CD8-positive, alpha-beta memory T cell (primary cell): ENCODE data around the gene VCPKMT. TPM values are rescaled to one million over a fixed set of nuclear protein-coding genes. Genes with fewer than 3 reads are reported as not detected.
A peak's percentile ranks its signal among the peaks of the same experiment; 100 is the strongest.

Experiments used
- CTCF ChIA-PET: fragments of 350-600 bp; sonication (Branson Sonifier 250); formaldehyde crosslinking; loops from one replicate; lab custom pipeline; 2021; ENCODE audit warnings: antibody characterized with exemption; lab: Charles Lee
- POLR2A ChIA-PET: fragments of 350-600 bp; sonication (Branson Sonifier 250); formaldehyde crosslinking; loops from one replicate; lab custom pipeline; 2021; ENCODE audit warnings: antibody characterized with exemption; lab: Charles Lee
- DNase-seq, 5 donors: peaks; one replicate each; pipeline versions ENCODE4 v3.0.0 to v3.0.0-alpha.2; 2020 to 2022; ENCODE audit warnings: mixed read lengths in 1 of 5
- H3K27ac ChIP-seq: one replicate; pipeline ENCODE4 v1.7.0; 2013; ENCODE audit warnings: low read depth, mild to moderate bottlenecking, low read length, moderate library complexity
- H3K27me3 ChIP-seq: 2 replicates; pipeline ENCODE4 v1.7.0; 2013; ENCODE audit warnings: low read length, mild to moderate bottlenecking; ENCODE audit not compliant: insufficient read depth, poor library complexity, severe bottlenecking
- H3K36me3 ChIP-seq: 2 replicates; pipeline ENCODE4 v1.7.0; 2013; ENCODE audit warnings: mild to moderate bottlenecking, low read length, moderate library complexity; ENCODE audit not compliant: insufficient read depth
- H3K4me1 ChIP-seq: 2 replicates; pipeline ENCODE4 v1.7.0; 2013; ENCODE audit warnings: mild to moderate bottlenecking, low read length, moderate library complexity; ENCODE audit not compliant: insufficient read depth
- H3K4me3 ChIP-seq: 2 replicates; pipeline ENCODE4 v1.7.0; 2013; ENCODE audit warnings: mild to moderate bottlenecking, low read length
- H3K9me3 ChIP-seq: 2 replicates; pipeline ENCODE4 v1.7.0; 2013; ENCODE audit warnings: mild to moderate bottlenecking, low read length
- H3K27ac Mint-ChIP-seq, 8 donors: one replicate each; pipeline ENCODE4 v1.8.0; 2020 to 2021; ENCODE audit warnings: mixed read lengths in 8 of 8, mild to moderate bottlenecking in 6 of 8, inconsistent platforms in 3 of 8, moderate library complexity in 3 of 8
- H3K27me3 Mint-ChIP-seq, 2 donors: one replicate each; pipeline ENCODE4 v1.8.0; 2020 to 2021; ENCODE audit warnings: mixed read lengths in 2 of 2, mild to moderate bottlenecking in 1 of 2, moderate library complexity in 1 of 2
- H3K36me3 Mint-ChIP-seq, 3 donors: one replicate each; pipeline ENCODE4 v1.8.0; 2020 to 2021; ENCODE audit warnings: mixed read lengths in 3 of 3, inconsistent platforms in 1 of 3, mild to moderate bottlenecking in 1 of 3
- H3K4me1 Mint-ChIP-seq, 3 donors: one replicate each; pipeline ENCODE4 v1.8.0; 2020 to 2021; ENCODE audit warnings: mixed read lengths in 3 of 3, inconsistent platforms in 1 of 3, mild to moderate bottlenecking in 1 of 3
- H3K4me3 Mint-ChIP-seq, 7 donors: one replicate each; pipeline ENCODE4 v1.8.0; 2020 to 2021; ENCODE audit warnings: mixed read lengths in 7 of 7, mild to moderate bottlenecking in 6 of 7, moderate library complexity in 4 of 7, inconsistent platforms in 2 of 7
- H3K9me3 Mint-ChIP-seq, 5 donors: one replicate each; pipeline ENCODE4 v1.8.0; 2020 to 2022; ENCODE audit warnings: mixed read lengths in 5 of 5, mild to moderate bottlenecking in 3 of 5, moderate library complexity in 2 of 5, inconsistent platforms in 1 of 5
- polyA plus RNA-seq: library from polyadenylated mRNA; unstranded; fragments of 300-500 nt; fragmentation: Illumina TruSeq; gene quantifications from one replicate; pipeline ENCODE4 v1.2.3, GENCODE V29; 2021
- total RNA-seq, 2 experiments: library from RNA; stranded (reverse); gene quantifications; one replicate each; pipeline ENCODE4 v1.2.3, GENCODE V29; 2021

VCPKMT gene
- total and polyA plus RNA-seq, 3 experiments from 2014 or later = 11.7 to 19.9 (median 16.5) TPM

- POLR2A ChIA-PET = interaction anchor here (1.2 kb wide), 2 partner anchors 8 to 14 kb away, joined by 3 to 4 read pairs; no protein-coding TSS in a partner anchor
- H3K4me3 ChIP-seq = no peak overlapping the region
- peak overlapping the region in 3 of 8 donors; percentile 41 to 63 (median 48) for H3K27ac Mint-ChIP-seq
- no peaks in the 10 kb centered on the region for H3K27me3 Mint-ChIP-seq
- H3K27me3 ChIP-seq = no peaks in the 10 kb centered on the region
- peaks cover 38% of the 10 kb centered on the region for H3K4me1 ChIP-seq
- no peaks in the 10 kb centered on the region for H3K36me3 ChIP-seq
- CTCF ChIA-PET = interaction anchor here (1.2 to 2.0 kb wide), 2 partner anchors 14 to 188 kb away, joined by 4 to 6 read pairs; no protein-coding TSS in a partner anchor
- no peak overlapping the region for H3K27ac ChIP-seq
- no peak for DNase-seq
- H3K4me1 Mint-ChIP-seq = peaks cover 43 to 50% (median 50%) of the 10 kb centered on the region in 3 donors
- H3K36me3 Mint-ChIP-seq = peaks cover 0 to 6% (median 5%) of the 10 kb centered on the region in 3 donors
- H3K4me3 Mint-ChIP-seq = no peak overlapping the region
- H3K9me3 ChIP-seq = no peaks in the 10 kb centered on the region
- H3K9me3 Mint-ChIP-seq = no peaks in the 10 kb centered on the region
These were observed 48.5 kb downstream of the VCPKMT start for GRCh38 chr14:50067723-50068495.

- peaks cover 58 to 64% (median 62%) of the 10 kb centered on the region in 3 donors for H3K4me1 Mint-ChIP-seq
- Histone ChIP-seq H3K36me3 (no peaks in the 10 kb centered on the region), H3K27ac (peak overlapping the region; percentile 27), H3K4me1 (peaks cover 59% of the 10 kb centered on the region), H3K9me3 (no peaks in the 10 kb centered on the region), H3K27me3 (no peaks in the 10 kb centered on the region), H3K4me3 (no peak overlapping the region)
- no peaks in the 10 kb centered on the region for H3K27me3 Mint-ChIP-seq
- H3K27ac Mint-ChIP-seq = peak overlapping the region; percentile 89 to 100 (median 98)
- peak overlapping the region in 5 of 7 donors; percentile 18 to 61 (median 48) for H3K4me3 Mint-ChIP-seq
- no peaks in the 10 kb centered on the region for H3K9me3 Mint-ChIP-seq
- CTCF ChIA-PET = no interaction called here
- DNase-seq = no peak
- POLR2A ChIA-PET = no interaction called here
- peaks cover 0 to 3% (median 3%) of the 10 kb centered on the region in 3 donors for H3K36me3 Mint-ChIP-seq
These were observed 50.8 kb downstream of the VCPKMT start for GRCh38 chr14:50065583-50065982.

- Mint-ChIP-seq H3K4me1 (peaks cover 63 to 69% (median 68%) of the 10 kb centered on the region in 3 donors), H3K36me3 (peaks cover 0 to 3% (median 3%) of the 10 kb centered on the region in 3 donors), H3K4me3 (peak overlapping the region; percentile 10 to 74 (median 70)), H3K9me3 (no peaks in the 10 kb centered on the region), H3K27ac (peak overlapping the region; percentile 89 to 100 (median 98)), H3K27me3 (no peaks in the 10 kb centered on the region)
- Histone ChIP-seq H3K4me3 (no peak overlapping the region), H3K9me3 (no peaks in the 10 kb centered on the region), H3K27me3 (no peaks in the 10 kb centered on the region), H3K4me1 (peaks cover 64% of the 10 kb centered on the region), H3K36me3 (no peaks in the 10 kb centered on the region), H3K27ac (peak overlapping the region; percentile 27)
- DNase-seq = peak; percentile 31 to 80 (median 55)
- POLR2A ChIA-PET = interaction anchor here (1.3 to 5.6 kb wide), 3 partner anchors 17 to 64 kb away, joined by 5 to 85 read pairs (median 63); no protein-coding TSS in a partner anchor
- CTCF ChIA-PET = interaction anchor here (1.2 to 5.7 kb wide), 3 partner anchors 17 to 64 kb away, joined by 3 to 82 read pairs (median 42); no protein-coding TSS in a partner anchor
These were observed 51.4 kb downstream of the VCPKMT start for GRCh38 chr14:50064993-50065392.

- Histone ChIP-seq H3K4me3 (no peak overlapping the region), H3K36me3 (no peaks in the 10 kb centered on the region), H3K4me1 (peaks cover 71% of the 10 kb centered on the region), H3K27ac (no peak overlapping the region), H3K27me3 (no peaks in the 10 kb centered on the region), H3K9me3 (no peaks in the 10 kb centered on the region)
- no peak for DNase-seq
- ChIA-PET CTCF (interaction anchor here (0.8 to 5.7 kb wide), 7 partner anchors 18 to 212 kb away, joined by 3 to 85 read pairs (median 20); partner anchors contain the start of gene NEMF), POLR2A (interaction anchor here (0.6 to 5.6 kb wide), 6 partner anchors 18 to 428 kb away, joined by 3 to 85 read pairs (median 29); no protein-coding TSS in a partner anchor)
- no peaks in the 10 kb centered on the region for H3K9me3 Mint-ChIP-seq
- H3K4me3 Mint-ChIP-seq = peak overlapping the region in 4 of 7 donors; percentile 6 to 48 (median 32)
- H3K27ac Mint-ChIP-seq = peak overlapping the region; percentile 89 to 100 (median 98)
- no peaks in the 10 kb centered on the region for H3K27me3 Mint-ChIP-seq
- H3K36me3 Mint-ChIP-seq = peaks cover 0 to 3% (median 3%) of the 10 kb centered on the region in 3 donors
- peaks cover 66 to 77% (median 77%) of the 10 kb centered on the region in 3 donors for H3K4me1 Mint-ChIP-seq
These were observed 52.4 kb downstream of the VCPKMT start for GRCh38 chr14:50063876-50064420.

GRCh38 chr14:50062438-50063085, 53.8 kb downstream of the VCPKMT start:
- Mint-ChIP-seq H3K27me3 (no peaks in the 10 kb centered on the region), H3K4me1 (peaks cover 70 to 87% (median 85%) of the 10 kb centered on the region in 3 donors), H3K27ac (peak overlapping the region; percentile 89 to 100 (median 99)), H3K9me3 (no peaks in the 10 kb centered on the region), H3K36me3 (peaks cover 0 to 3% (median 3%) of the 10 kb centered on the region in 3 donors), H3K4me3 (peak overlapping the region; percentile 77 to 96 (median 90))
- CTCF ChIA-PET = interaction anchor here (0.7 to 5.7 kb wide), 41 partner anchors 9 to 428 kb away, joined by 3 to 85 read pairs (median 5); partner anchors contain the start of genes ARF6, NEMF and VCPKMT
- DNase-seq = peak; percentile 63 to 91 (median 78)
- Histone ChIP-seq H3K9me3 (no peaks in the 10 kb centered on the region), H3K4me1 (peaks cover 71% of the 10 kb centered on the region), H3K27me3 (no peaks in the 10 kb centered on the region), H3K27ac (peak overlapping the region; percentile 93), H3K4me3 (peak overlapping the region; percentile 61), H3K36me3 (no peaks in the 10 kb centered on the region)
- POLR2A ChIA-PET = interaction anchor here (0.6 to 5.6 kb wide), 21 partner anchors 18 to 1798 kb away, joined by 3 to 85 read pairs (median 8); partner anchors contain the start of genes ARF6, GNG2 and NEMF

GRCh38 chr14:50061664-50062437, 54.5 kb downstream of the VCPKMT start:
- H3K27me3 ChIP-seq = no peaks in the 10 kb centered on the region

More at GRCh38 chr14:50061664-50062437, 54.5 kb downstream of the VCPKMT start:
- Mint-ChIP-seq H3K27me3 (no peaks in the 10 kb centered on the region), H3K4me3 (peak overlapping the region; percentile 77 to 96 (median 90)), H3K27ac (peak overlapping the region; percentile 89 to 100 (median 99)), H3K36me3 (no peaks in the 10 kb centered on the region), H3K4me1 (peaks cover 74 to 94% (median 91%) of the 10 kb centered on the region in 3 donors), H3K9me3 (no peaks in the 10 kb centered on the region)
- peak overlapping the region; percentile 93 for H3K27ac ChIP-seq
- ChIA-PET POLR2A (interaction anchor here (0.6 to 5.6 kb wide), 22 partner anchors 9 to 213 kb away, joined by 3 to 85 read pairs (median 8); partner anchors contain the start of genes ARF6 and NEMF), CTCF (interaction anchor here (0.7 to 5.7 kb wide), 44 partner anchors 10 to 428 kb away, joined by 3 to 85 read pairs (median 5); partner anchors contain the start of genes ARF6, NEMF and VCPKMT)
- H3K36me3 ChIP-seq = no peaks in the 10 kb centered on the region
- H3K4me3 ChIP-seq = peak overlapping the region; percentile 61
- peak; percentile 60 to 88 (median 67) for DNase-seq
- no peaks in the 10 kb centered on the region for H3K9me3 ChIP-seq
- H3K4me1 ChIP-seq = peaks cover 77% of the 10 kb centered on the region
